SW 1271 (cell line): ENCODE measurements around the gene HERC3.
"Not testable (repeated sequence)": the region's sequence is repeated elsewhere in the genome, so short reads cannot be mapped to it uniquely, and the experiment has no call there.

ENCODE experiments used
- DNase-seq, 2 experiments: peaks; one replicate each; lab custom pipeline; 2025; lab: John Stamatoyannopoulos, UW

HERC3 gene

GRCh38 chr4:88609387-88609786 lies 17.1 kb downstream of the HERC3 start:
- DNase-seq = no peak

- not testable (repeated sequence) for DNase-seq
Observed at GRCh38 chr4:88609794-88610193, 17.5 kb downstream of the HERC3 start.

DNA sequence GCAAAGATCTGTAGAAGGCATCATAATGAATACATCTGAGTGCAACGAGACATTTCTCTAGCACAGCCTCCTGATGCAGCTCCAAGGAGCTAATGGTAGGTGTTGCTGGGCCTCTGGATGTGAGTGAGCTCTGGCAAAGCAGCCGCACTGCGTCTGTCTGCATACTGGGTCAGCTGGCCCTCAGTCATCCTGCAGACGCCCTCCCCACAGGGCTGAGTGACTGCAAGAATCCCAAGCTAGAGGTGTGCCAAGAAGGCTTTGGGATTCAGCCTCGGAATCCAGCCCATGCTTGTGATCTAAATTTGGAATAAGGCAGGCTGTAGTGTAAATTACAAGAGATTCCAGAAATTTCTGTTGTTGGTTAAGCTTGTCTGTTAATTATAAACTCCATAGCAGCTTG lies 18.5 kb downstream of the HERC3 start:
- no peak for DNase-seq

GRCh38 chr4:88613417-88613875 lies 21.2 kb downstream of the HERC3 start:
- DNase-seq = peak in 1 of 2 experiments; percentile 5

DNA sequence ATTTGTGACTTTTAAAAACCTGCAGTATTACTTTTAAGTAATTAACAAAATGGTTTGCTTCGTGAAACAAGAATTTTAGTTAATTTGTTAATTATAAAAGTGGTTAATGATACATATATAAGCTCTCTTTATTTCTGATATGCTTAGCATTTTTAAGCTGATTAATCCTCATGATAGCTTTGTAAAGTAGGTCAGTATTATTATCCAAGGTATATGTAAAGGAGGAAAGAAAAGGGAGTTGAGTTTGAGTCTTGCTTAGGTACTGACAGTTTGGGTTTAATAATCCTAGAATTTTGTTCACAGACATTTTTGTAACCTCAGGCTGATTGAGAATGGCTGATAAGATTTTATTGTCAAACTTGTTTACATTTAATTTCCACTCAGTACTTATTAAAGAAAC lies 21.8 kb downstream of the HERC3 start:
- DNase-seq = no peak

DNA sequence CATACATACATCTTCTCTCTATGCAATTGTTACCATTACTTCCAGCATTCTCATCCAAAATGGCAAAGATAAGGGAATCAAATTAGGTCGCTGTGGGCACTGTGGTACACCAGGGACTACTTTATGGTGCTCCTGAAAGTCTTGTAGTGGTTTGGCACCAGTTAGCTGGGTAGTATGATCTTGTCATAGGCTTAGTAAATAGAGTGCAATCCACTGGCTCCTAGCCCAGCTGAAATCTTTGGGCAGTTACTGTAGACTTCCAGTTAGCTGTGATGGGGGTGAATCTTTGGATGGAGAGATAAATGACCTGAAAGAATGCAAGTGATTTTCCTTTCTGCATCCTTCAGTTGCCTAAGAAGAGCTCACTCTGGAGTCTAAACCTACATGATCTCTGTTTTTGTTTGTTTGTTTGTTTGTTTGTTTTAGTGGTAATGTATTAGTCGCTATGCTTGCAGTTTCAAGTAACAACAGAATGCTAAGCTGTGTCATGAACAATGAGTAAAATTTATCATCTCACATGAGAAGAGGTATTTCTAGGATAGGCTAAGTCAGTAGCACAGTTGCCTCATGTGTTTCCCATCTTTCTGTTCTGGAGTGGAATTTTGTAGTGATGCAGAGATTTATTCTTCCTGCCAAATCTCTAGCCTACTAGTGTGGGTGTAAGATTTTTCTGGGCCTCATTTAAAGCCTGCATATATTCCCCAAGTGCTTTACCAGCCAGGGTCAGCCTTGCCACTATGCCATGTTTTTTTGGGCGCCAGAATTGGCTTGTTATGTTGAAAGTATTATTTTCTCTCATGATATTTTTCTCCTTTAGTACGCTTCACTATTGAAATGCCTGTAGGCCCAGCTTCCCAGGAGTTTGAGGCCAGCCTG lies 24.2 kb downstream of the HERC3 start:
- no peak for DNase-seq

GRCh38 chr4:88618782-88619485 lies 26.7 kb downstream of the HERC3 start:
- DNase-seq = no peak

DNA sequence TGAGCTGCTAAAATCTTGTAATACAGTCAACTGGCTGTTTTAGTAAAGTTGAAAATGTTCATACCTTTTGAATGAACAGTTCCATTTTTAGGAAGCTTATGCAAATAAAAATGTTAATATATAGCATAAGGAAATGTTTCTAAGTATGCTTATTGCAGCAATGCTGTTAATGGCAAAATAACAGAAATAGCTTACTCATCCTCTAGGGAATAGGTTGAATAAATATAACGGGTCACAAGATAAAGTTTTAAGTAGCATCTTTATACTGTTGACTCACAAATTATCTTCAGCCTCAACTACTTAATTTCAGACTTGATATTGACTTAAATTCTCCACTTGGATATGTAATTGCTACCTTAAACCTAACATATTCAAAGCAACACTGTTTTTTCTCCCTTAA lies 27.7 kb downstream of the HERC3 start:
- DNase-seq = no peak

- no peak for DNase-seq
Observed at GRCh38 chr4:88621763-88622327, 29.6 kb downstream of the HERC3 start.

DNA sequence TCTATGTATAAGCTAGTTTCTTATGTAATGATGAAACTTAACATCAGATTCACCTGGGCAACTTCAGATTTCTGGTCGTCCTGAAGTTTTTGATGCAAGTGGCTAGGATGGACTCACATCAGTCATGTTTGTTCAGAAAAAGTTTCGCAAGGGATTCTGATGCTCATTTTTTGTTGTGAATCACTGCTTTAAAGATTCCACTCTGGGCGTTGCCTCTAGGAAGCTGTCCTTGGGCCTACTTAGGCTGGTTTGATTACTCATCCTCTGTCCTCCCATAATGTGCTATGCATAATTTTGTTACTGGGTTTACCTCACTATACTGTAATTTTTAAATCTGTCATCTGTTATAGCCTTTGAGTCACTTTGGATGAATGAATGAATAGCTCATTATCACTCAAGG lies 30.8 kb downstream of the HERC3 start:
- peak; percentile 34 to 46 for DNase-seq

DNA sequence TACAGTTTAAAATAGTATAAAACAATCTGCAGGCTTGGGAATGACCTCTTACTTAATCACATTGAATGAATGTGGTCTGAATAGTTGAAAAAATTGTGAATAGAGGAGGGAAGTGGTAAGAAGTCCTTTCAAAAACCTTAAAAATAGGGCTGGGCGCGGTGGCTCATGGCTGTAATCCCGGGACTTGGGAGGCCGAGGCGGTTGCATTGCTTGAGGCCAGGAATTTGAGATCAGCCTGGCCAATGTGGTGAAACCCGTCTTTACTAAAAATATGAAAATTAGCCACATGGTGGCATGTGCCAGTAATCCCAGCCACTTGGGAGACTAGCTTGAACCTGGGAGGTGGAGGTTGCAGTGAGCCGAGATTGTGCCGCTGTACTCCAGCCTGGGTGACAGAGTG lies 36.5 kb downstream of the HERC3 start:
- DNase-seq = no peak

GRCh38 chr4:88629826-88630225 lies 37.5 kb downstream of the HERC3 start:
- no peak for DNase-seq

- no peak for DNase-seq
Observed at GRCh38 chr4:88630756-88631155, 38.5 kb downstream of the HERC3 start.

DNA sequence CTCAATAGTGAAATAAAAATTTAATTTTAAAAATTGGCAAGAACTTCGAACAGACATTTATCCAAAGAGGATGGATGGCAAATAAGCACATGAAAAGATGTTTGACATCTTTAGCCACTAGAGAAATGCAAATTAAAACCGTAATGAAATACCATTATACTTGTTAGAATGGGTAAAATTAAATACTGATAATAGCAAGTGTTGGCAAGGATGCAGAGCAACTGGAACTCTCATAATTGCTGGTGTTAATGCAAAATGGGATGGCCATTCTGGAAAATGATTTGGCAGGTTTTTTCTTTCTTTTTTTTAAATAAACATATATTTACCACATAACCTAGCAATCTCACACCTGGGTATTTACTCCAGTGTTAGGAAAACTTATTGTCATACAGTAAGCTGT lies 51.7 kb downstream of the HERC3 start:
- no peak for DNase-seq

GRCh38 chr4:88645994-88646393 lies 53.7 kb downstream of the HERC3 start:
- DNase-seq = no peak

- no peak for DNase-seq
Observed at GRCh38 chr4:88646528-88647280, 54.4 kb downstream of the HERC3 start.

GRCh38 chr4:88649716-88650115 lies 57.4 kb downstream of the HERC3 start:
- DNase-seq = no peak

GRCh38 chr4:88653371-88653946 lies 61.2 kb downstream of the HERC3 start:
- DNase-seq = no peak

DNA sequence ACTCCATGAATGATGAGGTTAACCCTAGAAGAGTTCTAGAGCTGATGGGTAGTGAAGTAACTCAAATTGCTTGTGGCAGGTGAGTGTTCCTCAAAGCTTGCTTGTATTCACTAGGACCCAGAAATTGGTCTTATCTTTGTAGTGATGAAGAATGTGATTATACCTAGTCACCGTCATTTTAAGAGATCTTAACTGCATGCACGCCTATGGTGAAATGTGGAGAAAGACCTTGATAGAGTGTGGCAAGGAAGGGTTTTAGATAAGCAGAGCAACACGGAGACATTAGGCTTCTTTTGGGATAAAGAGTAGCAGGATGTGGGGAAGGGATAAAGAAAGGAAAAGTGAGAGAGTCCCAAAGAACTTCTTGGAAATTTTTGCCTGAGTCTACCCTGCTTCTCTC lies 62.9 kb downstream of the HERC3 start:
- DNase-seq = no peak

DNA sequence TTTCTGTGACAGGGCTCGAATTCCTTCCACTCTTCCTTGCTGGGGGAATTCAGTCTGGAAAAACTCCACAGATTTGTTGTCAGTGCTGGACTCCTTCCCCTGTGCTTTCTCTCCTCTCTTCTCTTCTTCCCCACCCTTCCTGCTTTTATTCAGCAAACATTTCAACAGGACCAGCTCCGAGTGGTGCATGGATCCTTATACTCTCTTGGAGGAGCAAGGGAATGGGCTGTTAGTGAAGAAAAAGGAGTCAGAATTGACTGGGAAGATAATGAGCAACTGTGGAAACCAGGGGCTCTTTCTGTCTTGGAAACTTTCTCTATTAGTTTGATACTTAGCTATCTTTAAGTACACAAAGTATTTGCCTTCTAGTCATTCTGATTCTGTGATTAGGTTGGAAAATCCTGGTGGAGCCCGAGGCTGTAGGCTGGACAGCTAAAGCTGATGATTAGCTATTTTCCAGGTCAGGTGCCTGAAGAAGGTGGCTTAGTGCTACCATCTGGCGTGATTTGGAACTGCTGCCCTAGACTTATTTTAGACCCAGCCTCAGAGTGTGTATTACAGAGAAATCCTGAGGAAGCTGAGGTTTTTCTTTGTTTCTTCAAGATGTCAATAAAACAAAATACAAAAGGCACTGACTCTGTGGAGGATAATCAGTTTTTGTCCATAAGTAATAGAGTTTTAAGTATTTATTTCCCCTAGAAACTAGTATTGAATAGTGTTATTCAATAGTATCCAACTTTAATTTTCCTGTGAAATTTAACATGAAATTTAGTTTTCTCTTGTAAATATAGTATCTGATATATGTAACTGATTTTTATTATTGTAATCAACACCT lies 67.0 kb downstream of the HERC3 start:
- peak in 1 of 2 experiments; percentile 58 for DNase-seq

- no peak for DNase-seq
Observed at GRCh38 chr4:88659890-88660208, 67.6 kb downstream of the HERC3 start.
